Endothelial cell of umbilical vein (primary cell): ENCODE data around the gene ZFAND5. TPM values are rescaled to one million over a fixed set of nuclear protein-coding genes. Genes with fewer than 3 reads are reported as not detected.

Experiments used
- BruUV-seq: library from RNA; stranded (reverse); fragments of 400-500 nt; replicated peaks from 2 replicates; lab custom pipeline; 2021; lab: Mats Ljungman, UMichigan
- CTCF ChIA-PET: fragments of 300-600, 350-600 bp; sonication (Branson Sonifier 250); formaldehyde crosslinking; loops from one replicate; lab custom pipeline; 2021; ENCODE audit warnings: antibody characterized with exemption, inconsistent platforms; lab: Charles Lee
- POLR2A ChIA-PET: fragments of 300-600, 350-600 bp; sonication (Branson Sonifier 250); formaldehyde crosslinking; loops from one replicate; lab custom pipeline; 2021; ENCODE audit warnings: antibody characterized with exemption, inconsistent platforms; lab: Charles Lee
- DNase-seq: peaks from one replicate; pipeline ENCODE4 v3.0.0-alpha.2; 2011; ENCODE audit warnings: low read depth, low spot score
- FAIRE-seq: peaks from 2 replicates; lab custom pipeline; 2011; peaks lifted over from hg19 to GRCh38; lab: Jason Lieb, UNC
- H2AFZ ChIP-seq: 2 replicates; pipeline ENCODE4 v1.6.0; 2012; ENCODE audit warnings: low read depth, low read length, control low read depth, inconsistent platforms
- H3K27ac ChIP-seq: 2 replicates; pipeline ENCODE4 v1.5.1; 2011; ENCODE audit warnings: low read depth, mild to moderate bottlenecking, control low read depth, low read length, moderate library complexity; ENCODE audit not compliant: insufficient read depth
- H3K27me3 ChIP-seq, 2 experiments: 2 replicates each; pipeline versions ENCODE4 v1.6.0 to v1.6.1; 2011; ENCODE audit warnings: low read length in 2 of 2, mixed read lengths in 1 of 2; ENCODE audit not compliant: control insufficient read depth in 2 of 2, insufficient read depth in 2 of 2
- H3K36me3 ChIP-seq, 2 experiments: 2 replicates in 1 of 2; 3 replicates in 1 of 2; pipeline ENCODE4 v1.5.1; 2011; ENCODE audit warnings: low read length in 2 of 2, mild to moderate bottlenecking in 1 of 2, moderate library complexity in 1 of 2; ENCODE audit not compliant: control insufficient read depth in 2 of 2, insufficient read depth in 2 of 2; ENCODE audit errors: extremely low read depth in 1 of 2
- H3K4me1 ChIP-seq: 3 replicates; pipeline ENCODE4 v1.5.1; 2011; ENCODE audit warnings: mild to moderate bottlenecking, low read length; ENCODE audit not compliant: control insufficient read depth, insufficient read depth; ENCODE audit errors: extremely low read depth
- H3K4me2 ChIP-seq: 2 replicates; pipeline ENCODE4 v1.6.1; 2011; ENCODE audit warnings: low read length, control low read depth, mixed read lengths; ENCODE audit not compliant: insufficient read depth
- H3K4me3 ChIP-seq, 3 experiments: fragments of 200-600 bp in 1 of 3; sonication (generic), shearing (Covaris generic) in 1 of 3; replicated peaks in 1 of 3; 2 replicates each; pipeline ENCODE4 v1.5.1; 2011 to 2016; ENCODE audit warnings: control low read depth in 3 of 3, low read length in 3 of 3, mild to moderate bottlenecking in 2 of 3, inconsistent platforms in 1 of 3, low read depth in 1 of 3, moderate library complexity in 1 of 3; ENCODE audit not compliant: insufficient read depth in 1 of 3
- H3K79me2 ChIP-seq: 2 replicates; pipeline ENCODE4 v1.6.0; 2012; ENCODE audit warnings: low read length, inconsistent platforms; ENCODE audit not compliant: control insufficient read depth, insufficient read depth
- H3K9ac ChIP-seq: replicated peaks from 2 replicates; pipeline ENCODE3; 2011; ENCODE audit warnings: low read length, control low read depth; ENCODE audit not compliant: insufficient read depth; ENCODE audit errors: extremely low read depth
- H3K9me1 ChIP-seq: replicated peaks from 3 replicates; pipeline ENCODE4 v1.6.0; 2011; ENCODE audit warnings: mild to moderate bottlenecking, low read length; ENCODE audit not compliant: control insufficient read depth, insufficient read depth; ENCODE audit errors: extremely low read depth
- H3K9me3 ChIP-seq: replicated peaks from 2 replicates; pipeline ENCODE4 v1.5.1; 2012; ENCODE audit warnings: low read length, inconsistent platforms; ENCODE audit not compliant: control insufficient read depth, insufficient read depth
- H4K20me1 ChIP-seq: replicated peaks from 2 replicates; pipeline ENCODE3; 2011; ENCODE audit warnings: mild to moderate bottlenecking, low read length; ENCODE audit not compliant: control insufficient read depth, insufficient read depth; ENCODE audit errors: extremely low read depth
- EZH2 ChIP-seq: IDR thresholded peaks from 2 replicates; pipeline ENCODE4 v1.6.1; 2012; ENCODE audit warnings: borderline replicate concordance, low read depth, mild to moderate bottlenecking, moderate library complexity, low read length, inconsistent platforms; ENCODE audit not compliant: severe bottlenecking
- FOS ChIP-seq: IDR thresholded peaks from 2 replicates; pipeline ENCODE4 v1.6.1; 2011; ENCODE audit warnings: mild to moderate bottlenecking, low read length, moderate library complexity, borderline replicate concordance; ENCODE audit not compliant: insufficient read depth
- GATA2 ChIP-seq: IDR thresholded peaks from 2 replicates; pipeline ENCODE4 v1.7.0; 2011; ENCODE audit warnings: low read depth, mild to moderate bottlenecking, moderate library complexity, mixed read lengths, low read length; ENCODE audit not compliant: insufficient read length, insufficient read depth
- JUN ChIP-seq: IDR thresholded peaks from 2 replicates; pipeline ENCODE4 v1.6.1; 2011; ENCODE audit warnings: borderline replicate concordance, low read depth; ENCODE audit not compliant: insufficient read length, insufficient read depth
- MYC ChIP-seq: IDR thresholded peaks from one replicate; pipeline ENCODE4 v1.6.1; 2011; ENCODE audit warnings: mild to moderate bottlenecking, low read depth, low read length
- POLR2A ChIP-seq: IDR thresholded peaks from 2 replicates; pipeline ENCODE4 v1.6.1; 2012; ENCODE audit warnings: low read depth, mild to moderate bottlenecking, control low read depth, low read length
- POLR2AphosphoS5 ChIP-seq: IDR thresholded peaks from 2 replicates; pipeline ENCODE4 v1.6.1; 2012; ENCODE audit warnings: low read depth, mild to moderate bottlenecking, control low read depth, low read length, moderate library complexity; ENCODE audit not compliant: insufficient read depth
- dilution Hi-C: fragments of 300-500 bp; cut with MboI; formaldehyde crosslinking; loops from one replicate; pipeline ENCODE4 v1.15.0; 2019; ENCODE audit warnings: low sequenced_read_pairs; ENCODE audit not compliant: extremely low pct_ligation_motif_present
- intact Hi-C: fragments of 100-400 bp; cut with micrococcal nuclease; formaldehyde crosslinking; loops from one replicate; pipeline ENCODE4 v1.10.0; 2022
- polyA plus RNA-seq, 4 experiments: library from polyadenylated mRNA; depleted of rRNA in 3 of 4; stranded (reverse) in 3 of 4; unstranded in 1 of 4; fragments of >200 nt; gene quantifications; 2 replicates each; pipeline versions ENCODE4 v1.2.1 to v1.2.3, GENCODE V29; 2011 to 2012; ENCODE audit warnings: missing spikeins in 1 of 4
- total RNA-seq: library from RNA; stranded (reverse); gene quantifications from 2 replicates; pipeline ENCODE4 v1.2.3, GENCODE V29; 2021
- TF ChIP-seq, protein P1 (sequence below): IDR thresholded peaks from 2 replicates; pipeline ENCODE4 v1.6.1; 2011; ENCODE audit not compliant: insufficient read depth, insufficient read length
- TF ChIP-seq, protein P2 (sequence below), 2 donors: IDR thresholded peaks; 1 replicate in 1 of 2; 2 replicates in 1 of 2; pipeline ENCODE4 v1.5.1; 2011; ENCODE audit warnings: low read length in 2 of 2, mild to moderate bottlenecking in 2 of 2, moderate library complexity in 2 of 2, control low read depth in 1 of 2, inconsistent platforms in 1 of 2, low read depth in 1 of 2; ENCODE audit not compliant: insufficient read depth in 1 of 2; ENCODE audit errors: extremely low read depth in 1 of 2

Gene ZFAND5
- total and polyA plus RNA-seq, 2 donors (not counting 3 experiments of a cell fraction or from before 2014, with no cell fraction given) = 63.7 to 176 TPM

GRCh38 chr9:72334658-72335337, 30.2 kb downstream of the ZFAND5 start:
- CTCF ChIA-PET = no interaction called here

More at GRCh38 chr9:72334658-72335337, 30.2 kb downstream of the ZFAND5 start:
- peaks cover 4 to 6% of the 10 kb centered on the region in 2 experiments for H3K27me3 ChIP-seq
- no peak overlapping the region for H3K27ac ChIP-seq
- intact Hi-C loops = no loop called here
- no peaks in the 10 kb centered on the region for H3K36me3 ChIP-seq
- H3K9ac ChIP-seq = no peak overlapping the region
- H4K20me1 ChIP-seq = no peaks in the 10 kb centered on the region
- POLR2A ChIA-PET = no interaction called here
- no peaks in the 10 kb centered on the region for H3K4me1 ChIP-seq
- TF ChIP-seq GATA2 = no peak
- no peak for TF ChIP-seq FOS
- TF ChIP-seq EZH2 = no peak
- TF ChIP-seq POLR2AphosphoS5 = no peak
- TF ChIP-seq POLR2A = no peak
- TF ChIP-seq JUN = no peak
- no peak for TF ChIP-seq MYC
- TF ChIP-seq, protein P1, sequence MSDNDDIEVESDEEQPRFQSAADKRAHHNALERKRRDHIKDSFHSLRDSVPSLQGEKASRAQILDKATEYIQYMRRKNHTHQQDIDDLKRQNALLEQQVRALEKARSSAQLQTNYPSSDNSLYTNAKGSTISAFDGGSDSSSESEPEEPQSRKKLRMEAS = no peak
- TF ChIP-seq, protein P2, sequence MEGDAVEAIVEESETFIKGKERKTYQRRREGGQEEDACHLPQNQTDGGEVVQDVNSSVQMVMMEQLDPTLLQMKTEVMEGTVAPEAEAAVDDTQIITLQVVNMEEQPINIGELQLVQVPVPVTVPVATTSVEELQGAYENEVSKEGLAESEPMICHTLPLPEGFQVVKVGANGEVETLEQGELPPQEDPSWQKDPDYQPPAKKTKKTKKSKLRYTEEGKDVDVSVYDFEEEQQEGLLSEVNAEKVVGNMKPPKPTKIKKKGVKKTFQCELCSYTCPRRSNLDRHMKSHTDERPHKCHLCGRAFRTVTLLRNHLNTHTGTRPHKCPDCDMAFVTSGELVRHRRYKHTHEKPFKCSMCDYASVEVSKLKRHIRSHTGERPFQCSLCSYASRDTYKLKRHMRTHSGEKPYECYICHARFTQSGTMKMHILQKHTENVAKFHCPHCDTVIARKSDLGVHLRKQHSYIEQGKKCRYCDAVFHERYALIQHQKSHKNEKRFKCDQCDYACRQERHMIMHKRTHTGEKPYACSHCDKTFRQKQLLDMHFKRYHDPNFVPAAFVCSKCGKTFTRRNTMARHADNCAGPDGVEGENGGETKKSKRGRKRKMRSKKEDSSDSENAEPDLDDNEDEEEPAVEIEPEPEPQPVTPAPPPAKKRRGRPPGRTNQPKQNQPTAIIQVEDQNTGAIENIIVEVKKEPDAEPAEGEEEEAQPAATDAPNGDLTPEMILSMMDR (IDR thresholded peaks at IDR 0.05; ENCODE audit: extremely low read depth in 1 of 2, insufficient read depth in 1 of 2, low read depth in 1 of 2, low read length in 2 of 2) = no peak
- no TSS peak for BruUV-seq
- H3K79me2 ChIP-seq = no peaks in the 10 kb centered on the region
- H3K9me3 ChIP-seq = no peaks in the 10 kb centered on the region
- no peak overlapping the region for H2AFZ ChIP-seq
- H3K4me2 ChIP-seq = no peak overlapping the region
- H3K9me1 ChIP-seq = no peaks in the 10 kb centered on the region
- FAIRE-seq = no peak
- DNase-seq = no peak
- H3K4me3 ChIP-seq = no peak overlapping the region
- dilution Hi-C loops = no loop called here
